Astrocyte (in vitro differentiated cells and primary cell): Measurements from ENCODE around the gene HMGB3.

ENCODE experiments used
- EZH2 ChIP-seq: IDR thresholded peaks from 2 replicates; pipeline ENCODE4 v1.6.1; 2012; ENCODE audit warnings: mild to moderate bottlenecking, low read length, inconsistent platforms; ENCODE audit not compliant: insufficient read depth
- TF ChIP-seq, protein P1 (sequence below): IDR thresholded peaks from 2 replicates; pipeline ENCODE4 v1.5.1; 2011; ENCODE audit warnings: low read depth, mild to moderate bottlenecking, inconsistent platforms, low read length, moderate library complexity; ENCODE audit not compliant: insufficient read depth

DNA sequence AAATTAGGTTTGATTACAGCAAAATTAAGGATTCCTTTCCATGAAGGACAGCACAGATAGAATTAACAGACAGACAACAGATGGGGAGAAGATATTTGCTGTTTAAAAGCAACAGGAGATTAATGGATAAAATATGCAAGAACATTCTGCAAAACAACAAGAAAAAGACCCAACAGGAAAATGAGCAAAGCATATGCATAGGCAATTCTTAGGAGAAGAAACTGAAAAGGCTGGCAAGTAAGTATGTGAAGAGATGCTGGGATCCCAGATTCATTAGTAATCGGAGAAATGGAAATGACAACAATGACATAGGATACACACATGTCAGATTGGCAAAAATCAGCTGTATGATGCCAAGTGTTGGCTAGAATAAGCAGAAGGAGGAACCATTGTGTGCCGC is 27.5 kb upstream of the HMGB3 start:
- no peak for TF ChIP-seq EZH2
- TF ChIP-seq, protein P1, sequence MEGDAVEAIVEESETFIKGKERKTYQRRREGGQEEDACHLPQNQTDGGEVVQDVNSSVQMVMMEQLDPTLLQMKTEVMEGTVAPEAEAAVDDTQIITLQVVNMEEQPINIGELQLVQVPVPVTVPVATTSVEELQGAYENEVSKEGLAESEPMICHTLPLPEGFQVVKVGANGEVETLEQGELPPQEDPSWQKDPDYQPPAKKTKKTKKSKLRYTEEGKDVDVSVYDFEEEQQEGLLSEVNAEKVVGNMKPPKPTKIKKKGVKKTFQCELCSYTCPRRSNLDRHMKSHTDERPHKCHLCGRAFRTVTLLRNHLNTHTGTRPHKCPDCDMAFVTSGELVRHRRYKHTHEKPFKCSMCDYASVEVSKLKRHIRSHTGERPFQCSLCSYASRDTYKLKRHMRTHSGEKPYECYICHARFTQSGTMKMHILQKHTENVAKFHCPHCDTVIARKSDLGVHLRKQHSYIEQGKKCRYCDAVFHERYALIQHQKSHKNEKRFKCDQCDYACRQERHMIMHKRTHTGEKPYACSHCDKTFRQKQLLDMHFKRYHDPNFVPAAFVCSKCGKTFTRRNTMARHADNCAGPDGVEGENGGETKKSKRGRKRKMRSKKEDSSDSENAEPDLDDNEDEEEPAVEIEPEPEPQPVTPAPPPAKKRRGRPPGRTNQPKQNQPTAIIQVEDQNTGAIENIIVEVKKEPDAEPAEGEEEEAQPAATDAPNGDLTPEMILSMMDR = no peak
